GM13976 (cell line): ENCODE results near the gene ADAM17.

ENCODE experiments used
- DNase-seq: peaks from one replicate; pipeline ENCODE4 v3.0.0; 2012; ENCODE audit warnings: low spot score
- in situ Hi-C: fragments of 300-500 bp; cut with MboI; formaldehyde crosslinking; loops from one replicate; pipeline ENCODE4 v1.12.0; 2022; ENCODE audit warnings: low sequenced_read_pairs, mixed read lengths, inconsistent platforms; ENCODE audit not compliant: unreplicated experiment
- TF ChIP-seq, protein P1 (sequence below): IDR thresholded peaks from 2 replicates; pipeline ENCODE4 v1.5.1; 2012; ENCODE audit warnings: borderline replicate concordance, mild to moderate bottlenecking; ENCODE audit not compliant: insufficient read depth; ENCODE audit errors: extremely low read depth, missing control alignments, control extremely low read depth

The ADAM17 gene

DNA sequence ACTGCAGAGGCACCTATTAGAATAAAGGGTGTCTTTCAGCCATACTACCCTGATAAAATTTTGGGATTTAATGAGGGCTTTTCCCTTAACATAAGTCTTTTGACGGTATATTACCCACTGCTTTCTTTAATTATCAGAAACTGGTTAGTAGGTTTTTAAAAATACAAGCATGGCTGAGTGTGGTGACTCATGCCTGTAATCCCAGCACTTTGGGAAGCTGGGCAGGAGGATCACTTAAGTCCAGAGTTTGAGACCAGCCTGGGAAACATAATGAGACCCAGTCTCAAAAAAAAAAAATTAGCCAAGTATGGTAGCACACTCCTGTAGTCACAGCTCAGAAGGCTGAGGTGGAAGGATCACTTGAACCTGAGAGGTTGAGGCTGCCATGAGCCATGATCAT lies 116.1 kb downstream of the ADAM17 start:
- no peak for DNase-seq
- TF ChIP-seq, protein P1, sequence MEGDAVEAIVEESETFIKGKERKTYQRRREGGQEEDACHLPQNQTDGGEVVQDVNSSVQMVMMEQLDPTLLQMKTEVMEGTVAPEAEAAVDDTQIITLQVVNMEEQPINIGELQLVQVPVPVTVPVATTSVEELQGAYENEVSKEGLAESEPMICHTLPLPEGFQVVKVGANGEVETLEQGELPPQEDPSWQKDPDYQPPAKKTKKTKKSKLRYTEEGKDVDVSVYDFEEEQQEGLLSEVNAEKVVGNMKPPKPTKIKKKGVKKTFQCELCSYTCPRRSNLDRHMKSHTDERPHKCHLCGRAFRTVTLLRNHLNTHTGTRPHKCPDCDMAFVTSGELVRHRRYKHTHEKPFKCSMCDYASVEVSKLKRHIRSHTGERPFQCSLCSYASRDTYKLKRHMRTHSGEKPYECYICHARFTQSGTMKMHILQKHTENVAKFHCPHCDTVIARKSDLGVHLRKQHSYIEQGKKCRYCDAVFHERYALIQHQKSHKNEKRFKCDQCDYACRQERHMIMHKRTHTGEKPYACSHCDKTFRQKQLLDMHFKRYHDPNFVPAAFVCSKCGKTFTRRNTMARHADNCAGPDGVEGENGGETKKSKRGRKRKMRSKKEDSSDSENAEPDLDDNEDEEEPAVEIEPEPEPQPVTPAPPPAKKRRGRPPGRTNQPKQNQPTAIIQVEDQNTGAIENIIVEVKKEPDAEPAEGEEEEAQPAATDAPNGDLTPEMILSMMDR, result no peak
- in situ Hi-C loops, result no loop called here
